ENCODE results near the gene TNNI2.

TNNI2 gene

GRCh38 chr11:1847006-1847735 lies 8.4 kb downstream of the TNNI2 start:
- no peak for DNase-seq (ENCODE audit: low read depth)

GRCh38 chr11:1847926-1848639 lies 9.3 kb downstream of the TNNI2 start:
- no peak for DNase-seq (ENCODE audit: low read depth)

- DNase-seq (ENCODE audit: low read depth) = no peak
Observed at GRCh38 chr11:1848640-1849430, 10.1 kb downstream of the TNNI2 start.

- no peak for DNase-seq (ENCODE audit: low read depth)
Observed at GRCh38 chr11:1851468-1852180, 12.8 kb downstream of the TNNI2 start.

GRCh38 chr11:1852271-1852876 lies 13.6 kb downstream of the TNNI2 start:
- no peak for DNase-seq (ENCODE audit: low read depth)

- DNase-seq (ENCODE audit: low read depth) = no peak
Observed at GRCh38 chr11:1852877-1853276, 14.1 kb downstream of the TNNI2 start, which contains the start of gene LSP1. LSP1 (plus strand) TSS chr11:1853084; CDS start chr11:1853145, 61 bp downstream.

- DNase-seq (ENCODE audit: low read depth) = no peak
Observed at GRCh38 chr11:1853376-1854131, 14.8 kb downstream of the TNNI2 start.

- no peak for DNase-seq (ENCODE audit: low read depth)
Observed at GRCh38 chr11:1854132-1854948, 15.6 kb downstream of the TNNI2 start.

GRCh38 chr11:1854949-1855885 lies 16.4 kb downstream of the TNNI2 start:
- no peak for DNase-seq (ENCODE audit: low read depth)

GRCh38 chr11:1855886-1856265 lies 17.1 kb downstream of the TNNI2 start:
- DNase-seq (ENCODE audit: low read depth) = no peak

- no peak for DNase-seq (ENCODE audit: low read depth)
Observed at GRCh38 chr11:1856306-1857005, 17.7 kb downstream of the TNNI2 start.

- no peak for DNase-seq (ENCODE audit: low read depth)
Observed at GRCh38 chr11:1857064-1857463, 18.3 kb downstream of the TNNI2 start.

GRCh38 chr11:1858154-1858553 lies 19.4 kb downstream of the TNNI2 start:
- DNase-seq (ENCODE audit: low read depth) = no peak

- no peak for DNase-seq (ENCODE audit: low read depth)
Observed at GRCh38 chr11:1858576-1858975, 19.8 kb downstream of the TNNI2 start.

- no peak for DNase-seq (ENCODE audit: low read depth)
Observed at GRCh38 chr11:1859004-1859403, 20.2 kb downstream of the TNNI2 start.

- DNase-seq (ENCODE audit: low read depth) = no peak
Observed at GRCh38 chr11:1860108-1860507, 21.3 kb downstream of the TNNI2 start.

GRCh38 chr11:1861435-1862411 lies 22.9 kb downstream of the TNNI2 start:
- no peak for DNase-seq (ENCODE audit: low read depth)
